Measurements from ENCODE around the gene SBK2.
A peak's percentile ranks its signal among the peaks of the same experiment; 100 is the strongest.

Gene SBK2

GRCh38 chr19:55563261-55563690, 26.3 kb upstream of the SBK2 start:
- no peak overlapping the region for H3K27ac ChIP-seq
- no peak for TF ChIP-seq CTCF (conservative IDR thresholded peaks at IDR 0.05)

- H3K27ac ChIP-seq, result no peak overlapping the region
- TF ChIP-seq CTCF (conservative IDR thresholded peaks at IDR 0.05), result no peak
Observed at GRCh38 chr19:55559684-55560083, 22.8 kb upstream of the SBK2 start.

GRCh38 chr19:55554741-55555152, 17.8 kb upstream of the SBK2 start:
- no peak overlapping the region for H3K27ac ChIP-seq
- no peak for TF ChIP-seq CTCF (conservative IDR thresholded peaks at IDR 0.05)

GRCh38 chr19:55554302-55554701, 17.4 kb upstream of the SBK2 start:
- H3K27ac ChIP-seq, result no peak overlapping the region

GRCh38 chr19:55553217-55554182, 16.6 kb upstream of the SBK2 start:
- peak; percentile 27; the same call in 1 of the 2 replicates for TF ChIP-seq CTCF (conservative IDR thresholded peaks at IDR 0.05)
- no peak overlapping the region for H3K27ac ChIP-seq

More at GRCh38 chr19:55554302-55554701, 17.4 kb upstream of the SBK2 start:
- TF ChIP-seq CTCF (conservative IDR thresholded peaks at IDR 0.05), result no peak

GRCh38 chr19:55552620-55553019, 15.7 kb upstream of the SBK2 start:
- no peak overlapping the region for H3K27ac ChIP-seq

More at GRCh38 chr19:55552620-55553019, 15.7 kb upstream of the SBK2 start:
- TF ChIP-seq CTCF (conservative IDR thresholded peaks at IDR 0.05), result no peak
